ENCODE measurements around the gene VTI1A. TPM values are rescaled to one million over a fixed set of nuclear protein-coding genes. Genes with fewer than 3 reads are reported as not detected.

VTI1A gene
- total and polyA plus RNA-seq, 2 of the 13 experiments (the other 11 are each of a cell fraction or from before 2014, with no cell fraction given) = 11.7 to 32.7 TPM

- FAIRE-seq (peak; percentile 81), ATAC-seq (peak; percentile 98), DNase-seq (ENCODE audit: low spot score) (peak; percentile 92)
- Histone ChIP-seq H3K36me3 (replicated peaks in 1 of 2; ENCODE audit: control insufficient read depth in 1 of 2, insufficient read depth in 2 of 2, low read length in 2 of 2) (no peaks in the 10 kb centered on the region), H3K9me3 (ENCODE audit: low read length) (no peaks in the 10 kb centered on the region), H3K9ac (ENCODE audit: insufficient read depth, low read depth, low read length) (peak overlapping the region; percentile 67), H3K4me1 (ENCODE audit: insufficient read depth, low read length) (peaks cover 86% of the 10 kb centered on the region), H3K27ac (ENCODE audit: extremely low read length, insufficient read depth, low read length) (peak overlapping the region; percentile 86), H4K20me1 (ENCODE audit: insufficient read depth, low read length) (no peaks in the 10 kb centered on the region), H3K79me2 (ENCODE audit: insufficient read depth, low read length) (no peaks in the 10 kb centered on the region), H2AFZ (ENCODE audit: low read length) (no peak overlapping the region), H3K4me2 (ENCODE audit: low read depth, low read length) (peak overlapping the region; percentile 52), H3K4me3 (replicated peaks in 1 of 3; ENCODE audit: insufficient read depth in 1 of 3, low read depth in 2 of 3, low read length in 3 of 3) (peak overlapping the region in 1 of 3 experiments; percentile 27; a peak in 1 of 6 replicates), H3K27me3 (ENCODE audit: control insufficient read depth in 1 of 2, insufficient read depth in 2 of 2, low read length in 2 of 2) (no peaks in the 10 kb centered on the region)
- intact Hi-C loops (cut with micrococcal nuclease; ENCODE audit: unreplicated experiment) (loop anchor here (1.0 kb wide), 1 partner anchor 11 kb away; no protein-coding TSS in a partner anchor), in situ Hi-C loops (cut with HindIII; ENCODE audit: extremely low pct_ligation_motif_present, low pct_unique_long_range_greater_than_20kb) (no loop called here)
- ChIA-PET POLR2A (interaction anchor here (0.6 to 2.3 kb wide), 15 partner anchors 8 to 222 kb away, joined by 3 to 31 read pairs (median 5); partner anchors contain the start of gene TCF7L2), CTCF (ENCODE audit: low intra/inter-chr PET ratio, low total read pairs) (no interaction called here)
- 25% methylated on average over 3 of the region's 3 CpGs for WGBS (ENCODE audit: low lambda C conversion rate)
- no TSS peak for BruUV-seq (replicated peaks)
- TF ChIP-seq RXRB (CRISPR knock-in tag; IDR thresholded peaks at IDR 0.05; ENCODE audit: borderline replicate concordance) (peak; percentile 81), ARNTL (CRISPR knock-in tag; IDR thresholded peaks at IDR 0.05) (0 out of 2 replicates have a peak, but pooled peaks have one; percentile 63), FOXA1 (IDR thresholded peaks at IDR 0.05) (no peak), FOXA1 (CRISPR knock-in tag; IDR thresholded peaks at IDR 0.05) (peak; percentile 90), ATF5 (CRISPR knock-in tag; IDR thresholded peaks at IDR 0.05; ENCODE audit: low read depth) (no peak), CTCF (CRISPR knock-in tag; IDR thresholded peaks at IDR 0.05) (0 out of 2 replicates have a peak, but pooled peaks have one; percentile 8), TOE1 (CRISPR knock-in tag; IDR thresholded peaks at IDR 0.05) (peak; percentile 76; the same call in 1 of the 2 replicates), ETV5 (CRISPR knock-in tag; IDR thresholded peaks at IDR 0.05; ENCODE audit: borderline replicate concordance) (peak; percentile 66; the same call in 1 of the 2 replicates), SAP130 (CRISPR knock-in tag; IDR thresholded peaks at IDR 0.05; ENCODE audit: low read depth) (peak; percentile 72), GATAD1 (CRISPR knock-in tag; IDR thresholded peaks at IDR 0.05) (peak; percentile 34; the same call in 1 of the 2 replicates), YEATS2 (CRISPR knock-in tag; IDR thresholded peaks at IDR 0.05; ENCODE audit: borderline replicate concordance) (peak; percentile 35; the same call in 1 of the 2 replicates), EHMT2 (IDR thresholded peaks at IDR 0.05; ENCODE audit: borderline replicate concordance, low read depth, low read length) (0 out of 2 replicates have a peak, but pooled peaks have one; percentile 32), SP5 (CRISPR knock-in tag; IDR thresholded peaks at IDR 0.05; ENCODE audit: borderline replicate concordance, low read depth) (peak; percentile 18; the same call in 1 of the 2 replicates), ZFP36L1 (CRISPR knock-in tag; IDR thresholded peaks at IDR 0.05) (peak; percentile 44; the same call in 1 of the 2 replicates), JUN (CRISPR knock-in tag; IDR thresholded peaks at IDR 0.05) (0 out of 2 replicates have a peak, but pooled peaks have one; percentile 43), LCORL (IDR thresholded peaks at IDR 0.05) (no peak), LCORL (CRISPR knock-in tag; IDR thresholded peaks at IDR 0.05) (peak; percentile 65; the same call in 1 of the 2 replicates), IKZF5 (CRISPR knock-in tag; IDR thresholded peaks at IDR 0.05) (peak; percentile 78; the same call in 1 of the 2 replicates), ZNF101 (CRISPR knock-in tag; IDR thresholded peaks at IDR 0.05; ENCODE audit: borderline replicate concordance, low read depth) (no peak), ZNF335 (CRISPR knock-in tag; IDR thresholded peaks at IDR 0.05) (0 out of 2 replicates have a peak, but pooled peaks have one; percentile 19), HOXA3 (CRISPR knock-in tag; IDR thresholded peaks at IDR 0.05) (no peak), MIXL1 (CRISPR knock-in tag; IDR thresholded peaks at IDR 0.05) (peak; percentile 95), ZNF775 (CRISPR knock-in tag; IDR thresholded peaks at IDR 0.05; ENCODE audit: borderline replicate concordance) (no peak)
These were observed 281.3 kb downstream of the VTI1A start for GRCh38 chr10:112728118-112728883.

Data from HepG2 (cell line).